ENCODE measurements around the gene PGS1. TPM values are rescaled to one million over a fixed set of nuclear protein-coding genes. Genes with fewer than 3 reads are reported as not detected.

PGS1 gene
- total RNA-seq, 4 donors from 2014 or later, result 30.7 to 45.9 (median 35.6) TPM

DNA sequence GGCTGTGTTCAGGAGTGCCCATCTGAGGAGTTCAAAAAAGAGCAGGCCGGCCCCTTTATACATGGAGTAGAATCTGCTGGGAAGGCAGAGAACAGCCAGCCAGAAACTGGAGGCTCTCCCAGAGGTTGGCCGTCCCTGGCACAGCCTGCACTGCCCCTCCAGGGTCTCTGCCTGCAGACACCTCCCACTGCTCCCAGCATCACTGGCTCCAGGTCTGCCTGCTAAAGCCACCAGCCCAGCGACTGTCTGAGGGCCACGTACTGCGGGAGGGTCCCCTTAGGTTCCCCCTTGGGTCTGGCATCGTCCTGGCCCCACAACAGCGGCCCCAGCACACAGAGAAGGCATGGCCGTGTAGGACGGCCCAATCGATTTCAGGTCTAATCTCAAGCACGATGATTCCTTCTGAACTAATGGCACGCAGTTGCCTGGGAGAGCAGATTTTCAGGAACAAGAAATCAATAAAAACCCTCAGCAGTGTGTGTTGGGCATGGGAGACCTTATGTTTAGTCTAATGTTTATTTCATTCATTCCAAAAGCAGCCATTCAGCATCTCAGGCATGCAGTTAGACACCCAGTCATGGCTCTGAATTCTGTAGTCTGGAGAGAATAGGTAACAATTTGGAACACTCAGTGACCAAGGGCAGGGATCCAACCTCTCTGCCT is 95.6 kb downstream of the PGS1 start:
- no peak for DNase-seq (ENCODE audit: extremely low spot score)
- Histone ChIP-seq H3K4me1 (no peaks in the 10 kb centered on the region), H3K36me3 (no peaks in the 10 kb centered on the region), H3K4me3 (no peak overlapping the region), H3K27ac (replicated peaks in 1 of 4) (no peak overlapping the region), H3K27me3 (peaks cover 0 to 16% (median 0%) of the 10 kb centered on the region in 4 donors), H3K9me3 (no peaks in the 10 kb centered on the region)
- WGBS, result 84% methylated on average over 5 of the region's 12 CpGs
- TF ChIP-seq CTCF (IDR thresholded peaks at IDR 0.05) (no peak), EP300 (IDR thresholded peaks at IDR 0.05) (no peak), POLR2A (IDR thresholded peaks at IDR 0.05; ENCODE audit: low read depth) (no peak), POLR2AphosphoS5 (IDR thresholded peaks at IDR 0.05) (no peak)
- intact Hi-C loops (cut with DNase I), result no loop called here

Small RNA genes within 50 kb of the gene (small RNA-seq; reads per million reads assigned to genes)
- gene RF00415 (0 reads per million in 3 donors), gene RN7SL236P (0 reads per million in 3 donors)

Other genes starting within 250 kb of the PGS1 start
- gene TMC6, start 249.9 kb upstream of the PGS1 start, total RNA-seq, result 10 to 100 TPM; 14.4 to 21.4 (median 18.5) TPM
- 1 to 10 TPM; 1.3 to 5.3 (median 2.3) TPM for gene TMC8, start 247.9 kb upstream of the PGS1 start, total RNA-seq
- not detected for gene C17orf99, start 232.3 kb upstream of the PGS1 start, total RNA-seq
- gene SYNGR2, start 210.1 kb upstream of the PGS1 start, total RNA-seq, result 100 to 1,000 TPM in 2 of 4 donors, 10 to 100 TPM in 2; 63.1 to 164 (median 124) TPM
- 10 to 100 TPM in 2 of 4 donors, 1 to 10 TPM in 2; 7.9 to 22.1 (median 14.5) TPM for gene TK1, start 191.6 kb upstream of the PGS1 start, total RNA-seq
- 10 to 100 TPM; 15.7 to 44.3 (median 25.4) TPM for gene AFMID, start 191.3 kb upstream of the PGS1 start, total RNA-seq
- gene BIRC5, start 164.4 kb upstream of the PGS1 start, total RNA-seq, result 1 to 10 TPM in 1 of 4 donors, under 1 TPM in 2, not detected in 1; under 0.01 to 2.0 (median 0.13) TPM
- not detected for gene TMEM235, start 147.0 kb upstream of the PGS1 start, total RNA-seq
- 1,000 to 10,000 TPM in 1 of 4 donors, 10 to 100 TPM in 3; 12.5 to 1,139 (median 39.3) TPM for gene SOCS3, start 18.6 kb upstream of the PGS1 start, total RNA-seq
- not detected for gene DNAH17, start 198.7 kb downstream of the PGS1 start, total RNA-seq

Measured in esophagus muscularis mucosa (tissue), 4 donors.